GM23248 (cell line): Measurements from ENCODE around the gene ZNF101.

Experiments used
- EZH2 ChIP-seq: fragments of 200-600 bp; sonication (generic); IDR thresholded peaks from 2 replicates; pipeline ENCODE4 v1.6.1; 2018; ENCODE audit warnings: antibody characterized with exemption, mild to moderate bottlenecking; ENCODE audit not compliant: insufficient read depth, poor library complexity, severe bottlenecking
- EZH2phosphoT487 ChIP-seq: fragments of 200-600 bp; sonication (generic); IDR thresholded peaks from 2 replicates; pipeline ENCODE4 v1.6.1; 2018; ENCODE audit warnings: antibody characterized with exemption, moderate library complexity, mild to moderate bottlenecking, low read depth; ENCODE audit not compliant: insufficient read depth

DNA sequence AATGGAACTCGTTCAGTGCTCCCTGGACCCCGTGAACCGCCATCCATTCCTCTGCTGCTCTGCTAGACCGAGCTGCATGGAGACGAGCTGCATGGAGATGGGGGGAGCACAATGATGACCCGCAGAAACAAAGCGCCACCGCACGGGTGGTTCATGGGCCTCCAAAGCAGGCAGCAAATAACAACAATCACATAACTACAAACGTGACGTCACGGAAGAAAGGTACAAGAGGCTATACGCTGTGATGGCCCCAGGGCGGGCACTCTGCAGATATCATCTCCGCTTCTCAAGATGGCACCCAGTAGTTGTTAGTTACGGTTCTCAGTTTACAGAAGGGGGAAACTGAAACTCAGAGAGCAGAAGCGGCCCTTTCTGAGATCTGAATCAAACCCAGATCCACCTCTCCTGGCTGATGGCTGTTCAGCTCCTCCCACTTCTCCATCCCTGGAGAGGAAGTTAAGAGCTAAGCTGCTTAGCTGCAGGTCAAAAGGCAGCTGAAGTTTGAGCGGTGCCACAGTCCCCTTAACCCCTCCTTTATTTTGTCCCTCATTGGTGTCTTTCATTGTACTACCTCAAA, 6.9 kb upstream of the ZNF101 start:
- TF ChIP-seq EZH2 (no peak), EZH2phosphoT487 (no peak)
